ENCODE measurements around the gene NAB1. TPM values are rescaled to one million over a fixed set of nuclear protein-coding genes. Genes with fewer than 3 reads are reported as not detected.

Gene NAB1
- total RNA-seq, 1 donor from 2014 or later = 71.5 TPM

DNA sequence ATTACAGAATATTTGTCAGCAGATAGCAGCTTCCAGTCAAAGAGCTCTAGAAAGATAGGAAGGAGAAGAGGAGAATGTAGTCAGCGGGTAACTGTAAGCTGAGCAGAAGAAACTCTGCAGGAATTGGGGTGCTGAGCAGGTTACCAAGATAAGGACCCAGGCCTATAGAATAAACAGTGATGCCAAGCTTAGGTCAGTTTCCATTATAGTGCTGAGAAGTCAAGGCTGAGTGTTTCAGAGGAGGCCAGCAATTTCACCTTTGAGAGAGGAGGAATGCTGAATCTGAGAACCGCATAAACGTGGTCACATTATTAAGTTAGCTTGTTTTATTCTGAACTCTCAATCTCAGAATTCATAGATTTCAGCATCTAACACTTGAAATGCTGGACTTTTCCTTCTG, 13.9 kb downstream of the NAB1 start:
- Histone ChIP-seq H3K4me1 (no peaks in the 10 kb centered on the region), H3F3A (ENCODE audit: low read depth) (no peaks in the 10 kb centered on the region), H3K4me3 (no peak overlapping the region), H3K27ac (no peak overlapping the region), H3K36me3 (peaks cover 5% of the 10 kb centered on the region), H3K79me2 (ENCODE audit: low read depth) (peaks cover 54% of the 10 kb centered on the region), H3K27me3 (no peaks in the 10 kb centered on the region), H4K20me1 (ENCODE audit: low read depth) (peaks cover 10% of the 10 kb centered on the region), H3K9me3 (ENCODE audit: low read depth) (no peaks in the 10 kb centered on the region), H2AFZ (replicated peaks) (no peak overlapping the region), H3K9ac (no peak overlapping the region), H3K4me2 (no peak overlapping the region)
- Mint-ChIP-seq H3K36me3 (peaks cover 37% of the 10 kb centered on the region), H3K4me3 (no peak overlapping the region), H3K9me3 (peaks cover 9% of the 10 kb centered on the region), H3K27me3 (ENCODE audit: insufficient read depth, low read depth) (no peaks in the 10 kb centered on the region), H3K27ac (no peak overlapping the region), H3K4me1 (peaks cover 5% of the 10 kb centered on the region)
- TF ChIP-seq CTCF (IDR thresholded peaks at IDR 0.05) = no peak
- TF ChIP-seq EZH2 (IDR thresholded peaks at IDR 0.05) = no peak
- no peak for TF ChIP-seq EZH2phosphoT487 (IDR thresholded peaks at IDR 0.05)
- no peak for DNase-seq (ENCODE audit: low spot score)

DNA sequence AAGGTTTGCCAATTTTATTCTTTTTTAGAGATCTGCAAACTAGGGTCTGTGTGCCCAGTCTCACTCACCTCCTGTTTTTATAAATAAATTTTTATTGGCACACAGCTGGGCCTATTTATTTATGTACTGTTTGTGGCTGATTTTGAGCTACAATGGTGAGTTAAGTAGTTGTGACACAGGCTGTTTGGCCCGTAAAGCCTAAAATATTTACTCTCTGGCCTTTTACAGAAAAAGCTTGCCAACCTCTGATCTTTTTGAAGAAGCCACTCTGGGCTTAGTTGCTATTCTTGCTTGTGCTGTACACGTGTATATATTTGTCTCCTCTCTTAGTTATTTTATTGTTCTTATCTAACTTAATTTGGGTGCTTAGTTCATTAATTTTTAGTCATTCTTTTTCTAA, 14.5 kb downstream of the NAB1 start:
- Mint-ChIP-seq H3K9me3 (peaks cover 9% of the 10 kb centered on the region), H3K27ac (no peak overlapping the region), H3K4me3 (no peak overlapping the region)

GRCh38 chr2:190663839-190664238, 15.0 kb downstream of the NAB1 start:
- H3K27ac Mint-ChIP-seq = no peak overlapping the region
- peaks cover 37% of the 10 kb centered on the region for H3K36me3 Mint-ChIP-seq

More for the DNA sequence above, 14.5 kb downstream of the NAB1 start:
- Mint-ChIP-seq H3K27me3 (ENCODE audit: insufficient read depth, low read depth) (no peaks in the 10 kb centered on the region), H3K4me1 (peaks cover 2% of the 10 kb centered on the region), H3K36me3 (peaks cover 37% of the 10 kb centered on the region)
- peaks cover 54% of the 10 kb centered on the region for H3K79me2 ChIP-seq (ENCODE audit: low read depth)
- H4K20me1 ChIP-seq (ENCODE audit: low read depth) = peaks cover 4% of the 10 kb centered on the region
- H3K4me2 ChIP-seq = no peak overlapping the region
- H3K9ac ChIP-seq = no peak overlapping the region
- H3K9me3 ChIP-seq (ENCODE audit: low read depth) = no peaks in the 10 kb centered on the region
- H3K4me3 ChIP-seq = no peak overlapping the region
- no peaks in the 10 kb centered on the region for H3K27me3 ChIP-seq
- H3F3A ChIP-seq (ENCODE audit: low read depth) = no peaks in the 10 kb centered on the region
- H3K4me1 ChIP-seq = no peaks in the 10 kb centered on the region
- TF ChIP-seq EZH2phosphoT487 (IDR thresholded peaks at IDR 0.05) = no peak
- TF ChIP-seq EZH2 (IDR thresholded peaks at IDR 0.05) = no peak
- no peak for TF ChIP-seq CTCF (IDR thresholded peaks at IDR 0.05)
- no peak for DNase-seq (ENCODE audit: low spot score)
- H3K27ac ChIP-seq = no peak overlapping the region
- H2AFZ ChIP-seq (replicated peaks) = no peak overlapping the region
- H3K36me3 ChIP-seq = peaks cover 8% of the 10 kb centered on the region

More at GRCh38 chr2:190663839-190664238, 15.0 kb downstream of the NAB1 start:
- H3K9me3 ChIP-seq (ENCODE audit: low read depth) = no peaks in the 10 kb centered on the region
- no peak for DNase-seq (ENCODE audit: low spot score)
- H3K79me2 ChIP-seq (ENCODE audit: low read depth) = peaks cover 52% of the 10 kb centered on the region
- H3K36me3 ChIP-seq = peaks cover 8% of the 10 kb centered on the region
- Mint-ChIP-seq H3K4me1 (peaks cover 2% of the 10 kb centered on the region), H3K9me3 (peaks cover 9% of the 10 kb centered on the region), H3K4me3 (no peak overlapping the region), H3K27me3 (ENCODE audit: insufficient read depth, low read depth) (no peaks in the 10 kb centered on the region)
- H3K27me3 ChIP-seq = no peaks in the 10 kb centered on the region
- H3K4me1 ChIP-seq = no peaks in the 10 kb centered on the region
- H3K9ac ChIP-seq = no peak overlapping the region
- H2AFZ ChIP-seq (replicated peaks) = no peak overlapping the region
- no peak for TF ChIP-seq EZH2 (IDR thresholded peaks at IDR 0.05)
- no peak for TF ChIP-seq CTCF (IDR thresholded peaks at IDR 0.05)
- TF ChIP-seq EZH2phosphoT487 (IDR thresholded peaks at IDR 0.05) = no peak
- H3K27ac ChIP-seq = no peak overlapping the region
- H3K4me3 ChIP-seq = no peak overlapping the region
- H3F3A ChIP-seq (ENCODE audit: low read depth) = no peaks in the 10 kb centered on the region
- no peak overlapping the region for H3K4me2 ChIP-seq
- H4K20me1 ChIP-seq (ENCODE audit: low read depth) = no peaks in the 10 kb centered on the region
